ENCODE data around the gene DHRS7. TPM values are rescaled to one million over a fixed set of nuclear protein-coding genes. Genes with fewer than 3 reads are reported as not detected.
A peak's percentile ranks its signal among the peaks of the same experiment; 100 is the strongest.

Gene DHRS7
- total and polyA plus RNA-seq, 2 of the 8 experiments (the other 6 are each of a cell fraction or from before 2014, with no cell fraction given): 10.8 to 27.5 TPM

GRCh38 chr14:60197629-60198303 lies 32.6 kb upstream of the DHRS7 start:
- Histone ChIP-seq H2BK12ac (ENCODE audit: low read depth, low read length) (no peak overlapping the region), H3K23me2 (ENCODE audit: low read depth, low read length) (no peaks in the 10 kb centered on the region), H3K23ac (ENCODE audit: insufficient read length) (no peak overlapping the region), H4K8ac (ENCODE audit: extremely low read depth, insufficient read depth, low read length) (no peak overlapping the region), H2BK5ac (ENCODE audit: low read depth, low read length) (no peak overlapping the region), H4K91ac (replicated peaks; ENCODE audit: insufficient read length, low read length) (no peak overlapping the region), H3K4me2 (ENCODE audit: insufficient read depth in 1 of 2, low read depth in 2 of 2, low read length in 2 of 2) (no peak overlapping the region), H3K27me3 (replicated peaks in 1 of 4; ENCODE audit: control insufficient read depth in 3 of 4, extremely low read depth in 1 of 4, insufficient read depth in 3 of 4, low read length in 3 of 4) (no peaks in the 10 kb centered on the region), H3K18ac (ENCODE audit: extremely low read depth, low read length) (peak overlapping the region; percentile 4; the same call in 1 of the 2 replicates), H3K4me3 (ENCODE audit: extremely low read depth in 1 of 4, insufficient read depth in 2 of 4, low read depth in 3 of 4, low read length in 4 of 4) (no peak overlapping the region), H3K56ac (replicated peaks; ENCODE audit: insufficient read length, low read depth, low read length) (no peak overlapping the region), H3K36me3 (ENCODE audit: control insufficient read depth in 2 of 4, insufficient read depth in 4 of 4, low read length in 3 of 4) (no peaks in the 10 kb centered on the region), H2AFZ (ENCODE audit: low read length) (peak overlapping the region; percentile 77), H4K5ac (ENCODE audit: insufficient read length, low read depth, low read length) (no peak overlapping the region), H3K79me2 (ENCODE audit: control insufficient read depth in 1 of 2, insufficient read depth in 2 of 2, low read length in 2 of 2) (no peaks in the 10 kb centered on the region), H2BK120ac (replicated peaks; ENCODE audit: low read depth, low read length) (no peak overlapping the region), H2AK5ac (ENCODE audit: low read depth, low read length) (no peak overlapping the region), H3K4ac (replicated peaks; ENCODE audit: insufficient read length, low read depth, low read length) (no peak overlapping the region), H3K4me1 (replicated peaks in 1 of 4; ENCODE audit: control insufficient read depth in 3 of 4, insufficient read depth in 4 of 4, low read length in 3 of 4) (peaks cover 0 to 3% (median 1%) of the 10 kb centered on the region in 4 experiments; a peak in 3 of 7 replicates), H2BK20ac (ENCODE audit: low read length) (no peak overlapping the region; the same call in 1 of the 2 replicates), H3K9me3 (ENCODE audit: insufficient read depth in 2 of 2, low read depth in 1 of 2, low read length in 1 of 2) (no peaks in the 10 kb centered on the region), H3K27ac (ENCODE audit: low read depth, low read length) (no peak overlapping the region), H4K20me1 (replicated peaks in 1 of 2; ENCODE audit: control insufficient read depth in 1 of 2, insufficient read depth in 2 of 2, low read length in 2 of 2) (no peaks in the 10 kb centered on the region), H3K9ac (replicated peaks in 1 of 4; ENCODE audit: extremely low read depth in 1 of 4, low read depth in 3 of 4, low read length in 3 of 4) (peak overlapping the region in 1 of 4 experiments; percentile 6; a peak in 1 of 7 replicates), H3K14ac (ENCODE audit: insufficient read length) (no peak overlapping the region), H2BK15ac (ENCODE audit: low read length) (0 out of 2 replicates have a peak overlapping the region, but pooled peaks have one; percentile 75), H3K79me1 (ENCODE audit: low read depth, low read length) (no peaks in the 10 kb centered on the region)
- DNase-seq (ENCODE audit: low read depth in 1 of 2, low spot score in 2 of 2) (no peak), FAIRE-seq (no peak)
- 73% methylated on average over 1 of the region's 1 CpG; no CpG with 5 or more reads in 1 of the 2 experiments for WGBS, 2 experiments (ENCODE audit: extremely low coverage in 1 of 2, insufficient coverage in 1 of 2, insufficient read length in 1 of 2, insufficient replicate concordance in 2 of 2, low coverage in 1 of 2, low lambda C conversion rate in 2 of 2, missing lambda C conversion rate in 1 of 2)
- POLR2A ChIA-PET (ENCODE audit: partially characterized antibody): interaction anchor here (0.6 kb wide), 2 partner anchors 21 to 48 kb away, joined by 3 read pairs; no protein-coding TSS in a partner anchor
- CTCF ChIA-PET (ENCODE audit: partially characterized antibody): interaction anchor here (0.7 to 5.6 kb wide), 5 partner anchors 13 to 233 kb away, joined by 3 to 29 read pairs (median 5); no protein-coding TSS in a partner anchor
- no peak for TF ChIP-seq YY1 (IDR thresholded peaks at IDR 0.05; ENCODE audit: low read depth, low read length)
- no peak for TF ChIP-seq POLR2A (IDR thresholded peaks at IDR 0.05; ENCODE audit: control extremely low read depth in 1 of 2, low read depth in 2 of 2, low read length in 2 of 2)
- TF ChIP-seq SP4 (IDR thresholded peaks at IDR 0.05; ENCODE audit: low read length): no peak
- TF ChIP-seq SP2 (IDR thresholded peaks at IDR 0.05; ENCODE audit: low read length): no peak
- TF ChIP-seq SP1 (IDR thresholded peaks at IDR 0.05; ENCODE audit: low read depth, low read length): no peak
- no peak for TF ChIP-seq TEAD4 (IDR thresholded peaks at IDR 0.05; ENCODE audit: low read depth, low read length)
- TF ChIP-seq SIN3A (conservative IDR thresholded peaks at IDR 0.05 in 1 of 2, IDR thresholded peaks at IDR 0.05 in 1 of 2; ENCODE audit: low read depth in 1 of 2, low read length in 2 of 2): no peak
- no peak for TF ChIP-seq EZH2 (IDR thresholded peaks at IDR 0.05; ENCODE audit: low read depth, low read length, severe bottlenecking)
- no peak for TF ChIP-seq JUND (IDR thresholded peaks at IDR 0.05; ENCODE audit: low read length)
- no peak for TF ChIP-seq KDM5A (IDR thresholded peaks at IDR 0.05; ENCODE audit: low read length)
- no peak for TF ChIP-seq BRCA1 (IDR thresholded peaks at IDR 0.05; ENCODE audit: low read depth, low read length)
- TF ChIP-seq CBX8 (IDR thresholded peaks at IDR 0.05; ENCODE audit: borderline replicate concordance, low read depth, low read length): no peak
- no peak for TF ChIP-seq RBBP5 (IDR thresholded peaks at IDR 0.05; ENCODE audit: borderline replicate concordance, low read depth, low read length)
- TF ChIP-seq SRF (IDR thresholded peaks at IDR 0.05; ENCODE audit: low read depth, low read length): no peak
